Lower leg skin (tissue), 3 donors: ENCODE results near the gene PDZD7.

ENCODE experiments used
- CTCF ChIP-seq, 3 donors: fragments of 450-650 bp; IDR thresholded peaks; one replicate each; pipeline ENCODE4 v1.5.1; 2016; ENCODE audit warnings: antibody characterized with exemption in 3 of 3, mild to moderate bottlenecking in 3 of 3, moderate library complexity in 2 of 3
- POLR2A ChIP-seq, 2 donors: fragments of 450-650 bp; IDR thresholded peaks; one replicate each; pipeline ENCODE4 v1.6.1; 2016 to 2017; ENCODE audit warnings: antibody characterized with exemption in 2 of 2, mild to moderate bottlenecking in 1 of 2, moderate library complexity in 1 of 2

GRCh38 chr10:100988166-100988565 is 42.8 kb downstream of the PDZD7 start:
- TF ChIP-seq CTCF (IDR thresholded peaks at IDR 0.05) (no peak), POLR2A (IDR thresholded peaks at IDR 0.05) (no peak)
